HL-60 (cell line): Measurements from ENCODE around the gene KPNA5.

Experiments used
- REST ChIP-seq: IDR thresholded peaks from 2 replicates; pipeline ENCODE4 v1.6.1; 2012; ENCODE audit warnings: low read depth; ENCODE audit not compliant: insufficient replicate concordance
- TF ChIP-seq, protein P1 (sequence below): IDR thresholded peaks from one replicate; pipeline ENCODE4 v1.5.1; 2011; ENCODE audit warnings: low read length, control low read depth, inconsistent platforms; ENCODE audit not compliant: insufficient read depth

GRCh38 chr6:116651916-116652315, 29.1 kb upstream of the KPNA5 start:
- TF ChIP-seq, protein P1, sequence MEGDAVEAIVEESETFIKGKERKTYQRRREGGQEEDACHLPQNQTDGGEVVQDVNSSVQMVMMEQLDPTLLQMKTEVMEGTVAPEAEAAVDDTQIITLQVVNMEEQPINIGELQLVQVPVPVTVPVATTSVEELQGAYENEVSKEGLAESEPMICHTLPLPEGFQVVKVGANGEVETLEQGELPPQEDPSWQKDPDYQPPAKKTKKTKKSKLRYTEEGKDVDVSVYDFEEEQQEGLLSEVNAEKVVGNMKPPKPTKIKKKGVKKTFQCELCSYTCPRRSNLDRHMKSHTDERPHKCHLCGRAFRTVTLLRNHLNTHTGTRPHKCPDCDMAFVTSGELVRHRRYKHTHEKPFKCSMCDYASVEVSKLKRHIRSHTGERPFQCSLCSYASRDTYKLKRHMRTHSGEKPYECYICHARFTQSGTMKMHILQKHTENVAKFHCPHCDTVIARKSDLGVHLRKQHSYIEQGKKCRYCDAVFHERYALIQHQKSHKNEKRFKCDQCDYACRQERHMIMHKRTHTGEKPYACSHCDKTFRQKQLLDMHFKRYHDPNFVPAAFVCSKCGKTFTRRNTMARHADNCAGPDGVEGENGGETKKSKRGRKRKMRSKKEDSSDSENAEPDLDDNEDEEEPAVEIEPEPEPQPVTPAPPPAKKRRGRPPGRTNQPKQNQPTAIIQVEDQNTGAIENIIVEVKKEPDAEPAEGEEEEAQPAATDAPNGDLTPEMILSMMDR = no peak
- no peak for TF ChIP-seq REST
